Activated CD8-positive, alpha-beta memory T cell treated with anti-CD3 and anti-CD28 coated beads, Interleukin-2, amount 50 U/mL, for 48 hours (primary cell): ENCODE results near the gene SYCE1.
"Not testable (repeated sequence)": the region's sequence is repeated elsewhere in the genome, so short reads cannot be mapped to it uniquely, and the experiment has no call there.

ENCODE experiments used
- DNase-seq: peaks from one replicate; pipeline ENCODE4 v3.0.0-alpha.2; 2020

The SYCE1 gene

GRCh38 chr10:133565441-133566294 lies at the start of gene SYCE1:
Gene SYCE1, minus strand, starts transcription at chr10:133565583. Its CDS starts 54 bp downstream, at chr10:133565529.
- no peak for DNase-seq

- no peak for DNase-seq
Observed at GRCh38 chr10:133614830-133615580, 49.6 kb upstream of the SYCE1 start.

- DNase-seq, result no peak
Observed at GRCh38 chr10:133613699-133614098, 48.3 kb upstream of the SYCE1 start.

- no peak for DNase-seq
Observed at GRCh38 chr10:133611079-133611478, 45.7 kb upstream of the SYCE1 start.

DNA sequence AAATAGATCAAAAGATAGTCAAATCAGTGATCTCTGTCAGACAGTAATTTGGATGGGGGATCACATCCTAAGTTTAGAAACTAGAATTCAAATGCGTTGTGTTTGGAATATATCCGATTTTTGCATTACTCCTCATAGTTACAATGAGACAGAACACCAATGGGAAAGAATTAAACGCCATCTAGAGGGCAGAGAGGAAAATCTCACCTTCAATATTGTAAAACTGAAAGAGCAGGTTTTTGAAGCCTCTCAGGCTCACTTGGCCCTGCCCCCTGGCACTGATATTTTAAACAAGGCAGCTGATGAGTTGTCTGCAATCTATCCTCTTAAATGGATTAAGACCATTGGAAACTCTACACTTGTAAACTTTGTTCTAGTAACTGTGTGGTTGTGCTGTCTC lies 43.5 kb upstream of the SYCE1 start:
- DNase-seq, result no peak

- not testable (repeated sequence) for DNase-seq
Observed at GRCh38 chr10:133603434-133603833, 38.1 kb upstream of the SYCE1 start.

DNA sequence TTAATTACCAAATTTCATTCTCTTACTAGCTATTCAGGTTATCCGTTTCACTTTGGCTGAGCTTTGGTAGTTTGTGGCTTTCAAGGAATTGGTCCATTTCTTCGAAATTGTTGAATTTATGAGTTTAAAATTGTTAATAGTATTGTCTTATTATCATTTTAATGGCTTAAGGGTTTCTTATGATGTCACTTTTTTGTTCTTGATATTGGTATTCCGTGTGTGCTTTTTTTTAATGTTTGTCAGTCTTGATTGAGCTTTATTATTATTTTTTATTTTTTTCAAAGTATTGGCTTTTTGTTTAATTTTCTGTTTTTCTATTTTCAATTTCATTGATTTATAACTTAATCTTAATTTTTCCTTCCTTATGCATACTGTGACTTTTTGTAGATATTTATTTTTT lies 35.3 kb upstream of the SYCE1 start:
- no peak for DNase-seq

DNA sequence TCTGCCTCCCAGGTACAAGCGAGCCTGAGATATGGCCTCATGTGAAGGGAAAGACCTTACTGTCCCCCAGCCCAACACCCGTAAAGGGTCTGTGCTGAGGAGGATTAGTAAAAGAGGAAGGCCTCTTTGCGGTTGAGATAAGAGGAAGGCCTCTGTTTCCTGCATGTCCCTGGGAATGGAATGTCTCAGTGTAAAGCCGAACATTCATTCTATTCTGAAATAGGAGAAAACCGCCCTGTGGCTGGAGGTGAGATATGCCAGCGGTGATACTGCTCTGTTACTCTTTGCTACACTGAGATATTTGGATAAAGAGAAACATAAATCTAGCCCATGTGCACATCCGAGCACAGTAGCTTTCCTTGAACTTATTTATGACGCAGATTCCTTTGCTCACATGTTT lies 34.5 kb upstream of the SYCE1 start:
- DNase-seq, result not testable (repeated sequence)

DNA sequence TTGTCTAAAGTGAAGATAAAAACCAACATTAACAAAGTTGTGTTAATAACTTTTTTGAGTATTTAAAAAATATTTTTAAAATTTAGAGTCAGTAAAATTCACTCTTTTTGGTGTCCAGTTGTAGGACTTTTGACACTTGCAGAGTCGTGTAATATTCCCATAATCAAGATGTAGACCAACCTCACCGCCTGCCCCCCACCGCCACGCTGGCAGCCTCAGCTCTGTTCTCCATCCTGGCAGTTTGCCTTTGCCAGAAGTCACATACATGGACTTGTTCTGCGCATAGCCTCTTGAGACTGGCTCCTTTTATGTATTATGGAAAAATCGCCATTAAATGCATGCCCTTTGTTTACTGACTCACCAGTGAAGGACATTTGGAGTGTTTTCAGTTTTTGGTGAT lies 27.3 kb upstream of the SYCE1 start:
- no peak for DNase-seq

- no peak for DNase-seq
Observed at GRCh38 chr10:133590970-133591359, 25.6 kb upstream of the SYCE1 start.

DNA sequence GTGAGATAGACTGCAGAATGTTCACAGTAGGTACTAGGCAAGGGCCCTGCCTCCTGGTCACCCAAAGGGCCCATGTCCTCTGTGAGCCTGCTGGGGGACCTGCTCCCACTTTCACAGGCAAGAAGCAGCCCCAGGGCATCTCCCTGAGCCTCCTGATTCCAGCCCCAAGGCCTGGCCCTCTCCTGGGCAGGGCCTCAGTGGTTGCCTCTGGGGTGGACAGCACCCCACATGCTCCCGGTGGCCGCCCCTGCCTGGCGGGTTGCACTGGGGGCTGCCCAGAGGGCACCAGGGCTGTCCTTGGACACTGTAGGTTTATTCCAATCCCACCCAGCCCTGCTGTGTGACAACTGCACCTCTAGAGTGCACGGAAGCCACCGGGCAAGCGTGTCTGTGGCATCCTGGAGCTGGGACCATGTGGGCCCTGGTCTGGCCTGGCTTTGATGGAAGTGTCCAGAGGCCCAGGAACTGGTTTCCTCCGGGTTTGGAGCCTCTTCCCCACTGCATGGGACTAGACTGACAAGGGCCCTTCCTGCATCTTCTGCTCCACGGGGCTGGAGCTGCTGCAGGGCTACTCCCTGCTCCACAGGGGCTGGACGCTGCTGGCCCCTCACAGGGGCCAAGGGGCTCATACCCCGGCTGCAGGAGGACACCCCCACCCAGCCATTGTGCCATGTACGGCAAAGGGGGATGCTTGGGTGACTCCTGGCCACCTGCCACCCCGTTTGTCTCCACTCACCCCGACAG lies 25.0 kb upstream of the SYCE1 start:
- DNase-seq, result no peak

GRCh38 chr10:133577037-133577436 lies 11.7 kb upstream of the SYCE1 start:
- DNase-seq, result not testable (repeated sequence)

- not testable (repeated sequence) for DNase-seq
Observed at GRCh38 chr10:133573460-133573859, 8.1 kb upstream of the SYCE1 start.

GRCh38 chr10:133572055-133572454 lies 6.7 kb upstream of the SYCE1 start:
- not testable (repeated sequence) for DNase-seq

GRCh38 chr10:133569801-133570200 lies 4.4 kb upstream of the SYCE1 start:
- DNase-seq, result not testable (repeated sequence)

DNA sequence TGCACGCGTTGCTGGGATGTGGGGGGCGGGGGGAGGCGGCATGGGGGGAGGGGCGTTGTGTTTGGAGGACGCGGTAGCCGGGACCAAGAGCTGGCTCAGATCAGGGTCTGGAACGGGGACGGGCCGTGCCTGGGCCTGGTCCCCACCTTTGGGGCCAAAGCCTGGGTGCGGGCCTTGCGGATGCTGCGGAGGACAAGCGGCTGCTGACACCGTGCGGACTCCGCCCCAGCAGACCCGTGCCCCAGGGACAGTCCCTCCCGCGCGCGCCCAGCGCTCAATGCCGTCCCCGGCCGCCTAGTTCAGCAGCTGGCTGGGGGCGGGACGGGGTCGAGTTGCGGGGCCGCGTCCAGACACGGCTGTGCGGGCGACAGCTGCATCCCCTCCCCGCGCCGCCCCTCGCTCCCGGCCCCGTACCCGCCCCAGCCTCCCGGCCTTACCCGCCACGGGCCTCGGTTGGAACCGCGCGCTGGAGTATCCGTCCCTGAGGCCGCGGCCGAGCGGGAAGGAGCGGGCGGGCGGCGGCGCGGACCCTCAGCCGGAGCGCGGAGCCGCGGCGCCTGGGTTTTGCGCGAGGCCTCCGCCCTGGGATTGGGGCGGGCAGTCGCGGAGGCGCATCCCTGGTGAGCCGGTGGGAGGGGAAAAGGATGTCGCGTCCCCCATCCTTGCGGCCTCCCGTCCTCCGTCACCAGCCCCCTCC lies 3.6 kb upstream of the SYCE1 start:
- DNase-seq, result not testable (repeated sequence)

DNA sequence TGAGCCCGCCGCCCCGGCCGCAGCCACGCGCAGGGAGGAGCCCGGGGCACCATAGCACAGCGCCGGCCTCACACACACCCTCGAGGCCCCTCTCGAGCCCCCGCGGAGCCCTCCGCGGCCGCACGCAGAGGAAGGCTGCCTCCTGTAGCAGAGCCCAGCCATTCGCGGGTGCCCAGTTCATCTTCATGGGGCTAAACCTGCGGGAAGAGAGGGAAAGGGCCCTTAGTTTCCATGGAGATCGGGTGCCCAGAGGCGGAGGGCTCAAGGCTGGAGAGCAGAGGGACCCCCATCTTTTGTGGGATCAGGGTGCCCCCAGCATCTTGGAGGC lies 2.9 kb upstream of the SYCE1 start:
- no peak for DNase-seq

DNA sequence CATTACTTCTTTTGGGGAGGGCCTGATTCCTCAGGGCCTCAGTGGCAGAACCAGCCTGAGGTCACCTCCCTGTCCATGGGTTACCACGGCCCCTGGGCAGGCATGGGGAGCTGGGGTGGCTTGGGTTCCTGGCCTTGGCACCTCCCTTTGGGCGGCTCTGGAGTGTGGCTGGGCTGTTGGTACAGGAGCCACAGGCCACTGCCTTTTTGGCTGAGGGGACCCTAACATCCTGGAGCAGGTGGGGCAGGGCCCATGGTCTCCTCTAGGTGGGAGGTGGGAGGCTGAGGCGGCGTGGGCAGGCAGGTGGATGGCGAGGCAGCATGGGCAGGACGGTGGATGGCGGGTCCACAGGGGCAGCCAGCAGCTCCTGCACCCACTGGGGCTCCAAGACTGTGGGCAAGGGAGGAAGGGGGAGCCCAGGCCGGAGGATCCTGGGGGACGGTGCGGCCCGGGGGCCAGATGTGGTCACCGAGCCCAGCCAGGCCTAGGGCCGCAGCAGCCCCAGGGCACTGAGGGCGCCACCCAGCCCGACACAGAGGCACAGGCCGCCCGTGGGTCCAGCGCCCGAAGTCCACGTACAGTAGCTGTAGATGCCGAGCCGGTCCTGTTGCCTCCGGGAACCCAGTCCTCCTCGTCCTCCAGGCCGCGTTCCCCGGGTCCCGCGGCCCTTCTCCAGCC lies 2.4 kb upstream of the SYCE1 start:
- no peak for DNase-seq

DNA sequence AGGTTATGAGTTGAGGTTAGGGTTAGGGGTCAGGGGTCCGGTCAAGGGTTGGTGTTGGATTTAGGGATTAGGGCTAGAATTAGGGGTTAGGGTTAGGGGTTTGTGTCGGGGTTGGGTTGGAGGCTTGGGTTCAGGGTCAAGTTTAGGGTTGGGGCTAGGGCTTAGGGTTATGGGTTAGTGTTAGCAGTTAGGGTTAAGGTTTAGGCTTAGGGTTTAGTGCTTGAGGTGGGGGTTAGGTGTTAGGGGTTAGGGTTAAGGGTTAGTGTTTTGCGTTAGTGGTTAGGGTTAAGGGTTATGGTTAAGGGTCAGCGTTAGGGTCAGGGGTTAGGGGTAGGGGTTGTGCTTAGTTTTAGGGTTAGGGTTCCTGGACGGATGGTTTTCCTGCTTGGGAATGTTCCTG lies 1.7 kb upstream of the SYCE1 start:
- DNase-seq, result no peak

GRCh38 chr10:133564816-133565215 lies 567 bp downstream of the SYCE1 start:
- DNase-seq, result no peak

DNA sequence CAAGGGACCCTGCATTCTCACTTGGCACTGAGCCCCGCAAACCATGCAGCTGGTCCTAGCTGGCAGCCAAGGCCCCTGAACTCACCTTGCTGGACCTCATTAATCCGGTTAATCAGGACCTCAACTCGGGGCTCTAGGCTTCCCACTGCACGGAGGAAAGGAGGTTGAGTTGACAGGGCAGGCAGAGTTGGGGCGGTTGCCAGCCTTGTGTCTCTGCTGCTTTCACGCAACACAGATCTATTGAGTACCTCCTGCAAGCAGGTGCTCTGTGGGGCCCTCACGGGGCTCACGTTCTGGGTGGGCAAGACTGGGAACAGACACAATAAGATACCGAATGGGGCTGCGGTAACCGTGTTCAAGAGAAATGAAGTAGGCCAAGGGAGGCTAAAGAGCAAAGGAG lies 6.2 kb downstream of the SYCE1 start:
- no peak for DNase-seq

DNA sequence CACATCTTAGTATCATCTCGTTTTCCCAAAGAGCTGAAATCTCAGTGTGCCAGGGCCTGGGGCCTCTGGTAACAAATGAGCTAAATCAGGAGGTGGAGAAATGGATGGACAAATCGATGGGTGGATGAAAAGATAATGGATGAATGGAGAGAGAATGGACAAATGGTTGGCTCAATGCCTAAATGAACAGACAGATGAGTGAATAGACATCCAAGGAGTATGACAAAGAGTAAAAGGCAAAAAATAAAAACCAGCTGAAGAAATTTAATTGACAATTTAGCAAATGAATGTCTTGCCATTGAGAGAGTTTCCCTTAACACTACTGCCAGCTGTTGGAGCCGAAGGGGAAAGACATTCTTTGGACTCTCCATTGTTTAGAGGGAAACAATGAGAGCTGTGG lies 8.0 kb downstream of the SYCE1 start:
- DNase-seq, result no peak
